ENCODE results near the gene TMEM63A. TPM values are rescaled to one million over a fixed set of nuclear protein-coding genes. Genes with fewer than 3 reads are reported as not detected.
A peak's percentile ranks its signal among the peaks of the same experiment; 100 is the strongest.

TMEM63A gene
- total RNA-seq, 1 experiment from 2014 or later: 91.7 TPM

GRCh38 chr1:225881959-225882693, at the start of gene TMEM63A (continued):
- TF ChIP-seq ZNF281 (CRISPR knock-in tag; IDR thresholded peaks at IDR 0.05) (no peak), CBFB (CRISPR knock-in tag; IDR thresholded peaks at IDR 0.05; ENCODE audit: low read depth) (no peak), HMGA2 (CRISPR knock-in tag; IDR thresholded peaks at IDR 0.05) (no peak), TEAD1 (CRISPR knock-in tag; IDR thresholded peaks at IDR 0.05) (no peak), ZNF423 (CRISPR knock-in tag; IDR thresholded peaks at IDR 0.05) (no peak; the same call in 1 of the 2 replicates), USF1 (CRISPR knock-in tag; IDR thresholded peaks at IDR 0.05) (no peak), ZNF263 (CRISPR knock-in tag; IDR thresholded peaks at IDR 0.05; ENCODE audit: low read depth) (no peak; the same call in 1 of the 2 replicates), AR (CRISPR knock-in tag; IDR thresholded peaks at IDR 0.05) (no peak), MAX (CRISPR knock-in tag; IDR thresholded peaks at IDR 0.05) (peak; percentile 38; the same call in 1 of the 2 replicates), MYBL2 (CRISPR knock-in tag; IDR thresholded peaks at IDR 0.05) (no peak), RORB (CRISPR knock-in tag; IDR thresholded peaks at IDR 0.05) (no peak), GTF2I (CRISPR knock-in tag; conservative IDR thresholded peaks at IDR 0.05) (no peak), MLX (CRISPR knock-in tag; IDR thresholded peaks at IDR 0.05) (no peak), KAT7 (CRISPR knock-in tag; IDR thresholded peaks at IDR 0.05; ENCODE audit: borderline replicate concordance) (0 out of 2 replicates have a peak, but pooled peaks have one; percentile 86)
- TF ChIP-seq, protein P1, sequence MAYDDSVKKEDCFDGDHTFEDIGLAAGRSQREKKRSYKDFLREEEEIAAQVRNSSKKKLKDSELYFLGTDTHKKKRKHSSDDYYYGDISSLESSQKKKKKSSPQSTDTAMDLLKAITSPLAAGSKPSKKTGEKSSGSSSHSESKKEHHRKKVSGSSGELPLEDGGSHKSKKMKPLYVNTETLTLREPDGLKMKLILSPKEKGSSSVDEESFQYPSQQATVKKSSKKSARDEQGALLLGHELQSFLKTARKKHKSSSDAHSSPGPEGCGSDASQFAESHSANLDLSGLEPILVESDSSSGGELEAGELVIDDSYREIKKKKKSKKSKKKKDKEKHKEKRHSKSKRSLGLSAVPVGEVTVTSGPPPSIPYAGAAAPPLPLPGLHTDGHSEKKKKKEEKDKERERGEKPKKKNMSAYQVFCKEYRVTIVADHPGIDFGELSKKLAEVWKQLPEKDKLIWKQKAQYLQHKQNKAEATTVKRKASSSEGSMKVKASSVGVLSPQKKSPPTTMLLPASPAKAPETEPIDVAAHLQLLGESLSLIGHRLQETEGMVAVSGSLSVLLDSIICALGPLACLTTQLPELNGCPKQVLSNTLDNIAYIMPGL (CRISPR knock-in tag; IDR thresholded peaks at IDR 0.05): peak; percentile 80; the same call in 1 of the 2 replicates
- TF ChIP-seq, protein P2, sequence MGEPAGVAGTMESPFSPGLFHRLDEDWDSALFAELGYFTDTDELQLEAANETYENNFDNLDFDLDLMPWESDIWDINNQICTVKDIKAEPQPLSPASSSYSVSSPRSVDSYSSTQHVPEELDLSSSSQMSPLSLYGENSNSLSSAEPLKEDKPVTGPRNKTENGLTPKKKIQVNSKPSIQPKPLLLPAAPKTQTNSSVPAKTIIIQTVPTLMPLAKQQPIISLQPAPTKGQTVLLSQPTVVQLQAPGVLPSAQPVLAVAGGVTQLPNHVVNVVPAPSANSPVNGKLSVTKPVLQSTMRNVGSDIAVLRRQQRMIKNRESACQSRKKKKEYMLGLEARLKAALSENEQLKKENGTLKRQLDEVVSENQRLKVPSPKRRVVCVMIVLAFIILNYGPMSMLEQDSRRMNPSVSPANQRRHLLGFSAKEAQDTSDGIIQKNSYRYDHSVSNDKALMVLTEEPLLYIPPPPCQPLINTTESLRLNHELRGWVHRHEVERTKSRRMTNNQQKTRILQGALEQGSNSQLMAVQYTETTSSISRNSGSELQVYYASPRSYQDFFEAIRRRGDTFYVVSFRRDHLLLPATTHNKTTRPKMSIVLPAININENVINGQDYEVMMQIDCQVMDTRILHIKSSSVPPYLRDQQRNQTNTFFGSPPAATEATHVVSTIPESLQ (CRISPR knock-in tag; IDR thresholded peaks at IDR 0.05): no peak
- TF ChIP-seq, protein P3, sequence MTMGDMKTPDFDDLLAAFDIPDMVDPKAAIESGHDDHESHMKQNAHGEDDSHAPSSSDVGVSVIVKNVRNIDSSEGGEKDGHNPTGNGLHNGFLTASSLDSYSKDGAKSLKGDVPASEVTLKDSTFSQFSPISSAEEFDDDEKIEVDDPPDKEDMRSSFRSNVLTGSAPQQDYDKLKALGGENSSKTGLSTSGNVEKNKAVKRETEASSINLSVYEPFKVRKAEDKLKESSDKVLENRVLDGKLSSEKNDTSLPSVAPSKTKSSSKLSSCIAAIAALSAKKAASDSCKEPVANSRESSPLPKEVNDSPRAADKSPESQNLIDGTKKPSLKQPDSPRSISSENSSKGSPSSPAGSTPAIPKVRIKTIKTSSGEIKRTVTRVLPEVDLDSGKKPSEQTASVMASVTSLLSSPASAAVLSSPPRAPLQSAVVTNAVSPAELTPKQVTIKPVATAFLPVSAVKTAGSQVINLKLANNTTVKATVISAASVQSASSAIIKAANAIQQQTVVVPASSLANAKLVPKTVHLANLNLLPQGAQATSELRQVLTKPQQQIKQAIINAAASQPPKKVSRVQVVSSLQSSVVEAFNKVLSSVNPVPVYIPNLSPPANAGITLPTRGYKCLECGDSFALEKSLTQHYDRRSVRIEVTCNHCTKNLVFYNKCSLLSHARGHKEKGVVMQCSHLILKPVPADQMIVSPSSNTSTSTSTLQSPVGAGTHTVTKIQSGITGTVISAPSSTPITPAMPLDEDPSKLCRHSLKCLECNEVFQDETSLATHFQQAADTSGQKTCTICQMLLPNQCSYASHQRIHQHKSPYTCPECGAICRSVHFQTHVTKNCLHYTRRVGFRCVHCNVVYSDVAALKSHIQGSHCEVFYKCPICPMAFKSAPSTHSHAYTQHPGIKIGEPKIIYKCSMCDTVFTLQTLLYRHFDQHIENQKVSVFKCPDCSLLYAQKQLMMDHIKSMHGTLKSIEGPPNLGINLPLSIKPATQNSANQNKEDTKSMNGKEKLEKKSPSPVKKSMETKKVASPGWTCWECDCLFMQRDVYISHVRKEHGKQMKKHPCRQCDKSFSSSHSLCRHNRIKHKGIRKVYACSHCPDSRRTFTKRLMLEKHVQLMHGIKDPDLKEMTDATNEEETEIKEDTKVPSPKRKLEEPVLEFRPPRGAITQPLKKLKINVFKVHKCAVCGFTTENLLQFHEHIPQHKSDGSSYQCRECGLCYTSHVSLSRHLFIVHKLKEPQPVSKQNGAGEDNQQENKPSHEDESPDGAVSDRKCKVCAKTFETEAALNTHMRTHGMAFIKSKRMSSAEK (CRISPR knock-in tag; IDR thresholded peaks at IDR 0.05; ENCODE audit: borderline replicate concordance): no peak
- TF ChIP-seq, protein P4, sequence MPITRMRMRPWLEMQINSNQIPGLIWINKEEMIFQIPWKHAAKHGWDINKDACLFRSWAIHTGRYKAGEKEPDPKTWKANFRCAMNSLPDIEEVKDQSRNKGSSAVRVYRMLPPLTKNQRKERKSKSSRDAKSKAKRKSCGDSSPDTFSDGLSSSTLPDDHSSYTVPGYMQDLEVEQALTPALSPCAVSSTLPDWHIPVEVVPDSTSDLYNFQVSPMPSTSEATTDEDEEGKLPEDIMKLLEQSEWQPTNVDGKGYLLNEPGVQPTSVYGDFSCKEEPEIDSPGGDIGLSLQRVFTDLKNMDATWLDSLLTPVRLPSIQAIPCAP (CRISPR knock-in tag; IDR thresholded peaks at IDR 0.05): no peak
- TF ChIP-seq, protein P5, sequence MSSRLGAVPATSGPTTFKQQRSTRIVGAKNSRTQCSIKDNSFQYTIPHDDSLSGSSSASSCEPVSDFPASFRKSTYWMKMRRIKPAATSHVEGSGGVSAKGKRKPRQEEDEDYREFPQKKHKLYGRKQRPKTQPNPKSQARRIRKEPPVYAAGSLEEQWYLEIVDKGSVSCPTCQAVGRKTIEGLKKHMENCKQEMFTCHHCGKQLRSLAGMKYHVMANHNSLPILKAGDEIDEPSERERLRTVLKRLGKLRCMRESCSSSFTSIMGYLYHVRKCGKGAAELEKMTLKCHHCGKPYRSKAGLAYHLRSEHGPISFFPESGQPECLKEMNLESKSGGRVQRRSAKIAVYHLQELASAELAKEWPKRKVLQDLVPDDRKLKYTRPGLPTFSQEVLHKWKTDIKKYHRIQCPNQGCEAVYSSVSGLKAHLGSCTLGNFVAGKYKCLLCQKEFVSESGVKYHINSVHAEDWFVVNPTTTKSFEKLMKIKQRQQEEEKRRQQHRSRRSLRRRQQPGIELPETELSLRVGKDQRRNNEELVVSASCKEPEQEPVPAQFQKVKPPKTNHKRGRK (CRISPR knock-in tag; IDR thresholded peaks at IDR 0.05; ENCODE audit: borderline replicate concordance): no peak
